Kidney (tissue), 14 donors: Measurements from ENCODE around the gene CDK14. TPM values are rescaled to one million over a fixed set of nuclear protein-coding genes. Genes with fewer than 3 reads are reported as not detected.

Source experiments
- DNase-seq, 5 donors: peaks; one replicate each; pipeline ENCODE4 v3.0.0-alpha.2; 2013 to 2020
- FAIRE-seq: peaks from 2 replicates; lab custom pipeline; 2012; peaks lifted over from hg19 to GRCh38; lab: Jason Lieb, UNC
- H3K27ac ChIP-seq, 2 donors: one replicate each; pipeline ENCODE4 v1.7.0; 2013; ENCODE audit warnings: low read depth in 2 of 2, low read length in 2 of 2, inconsistent platforms in 1 of 2
- H3K27me3 ChIP-seq: one replicate; pipeline ENCODE4 v1.7.1; 2013; ENCODE audit warnings: low read length, inconsistent platforms; ENCODE audit not compliant: control insufficient read depth, insufficient read depth
- H3K36me3 ChIP-seq, 3 donors: one replicate each; pipeline versions ENCODE4 v1.7.0 to v1.7.1; 2013; ENCODE audit warnings: low read length in 3 of 3, control low read depth in 1 of 3, inconsistent platforms in 1 of 3; ENCODE audit not compliant: insufficient read depth in 3 of 3, control insufficient read depth in 2 of 3
- H3K4me1 ChIP-seq, 3 donors: one replicate each; pipeline versions ENCODE4 v1.7.0 to v1.7.1; 2013; ENCODE audit warnings: low read length in 3 of 3, inconsistent platforms in 1 of 3, low read depth in 1 of 3; ENCODE audit not compliant: control insufficient read depth in 2 of 3, insufficient read depth in 2 of 3
- H3K4me3 ChIP-seq, 3 donors: one replicate each; pipeline versions ENCODE4 v1.7.0 to v1.8.1; 2013; ENCODE audit warnings: low read length in 3 of 3, control low read depth in 1 of 3, inconsistent platforms in 1 of 3
- H3K9ac ChIP-seq, 3 donors: one replicate each; pipeline versions ENCODE4 v1.7.0 to v1.7.1; 2013; ENCODE audit warnings: low read length in 3 of 3, control low read depth in 1 of 3, inconsistent platforms in 1 of 3
- H3K9me3 ChIP-seq, 3 donors: one replicate each; pipeline versions ENCODE4 v1.7.0 to v1.7.1; 2013; ENCODE audit warnings: low read length in 3 of 3, control low read depth in 1 of 3, inconsistent platforms in 1 of 3; ENCODE audit not compliant: control insufficient read depth in 2 of 3, insufficient read depth in 1 of 3
- CTCF ChIP-seq: IDR thresholded peaks from 3 replicates; pipeline ENCODE4 v1.5.1; 2012; ENCODE audit warnings: mild to moderate bottlenecking, moderate library complexity, borderline replicate concordance; ENCODE audit not compliant: insufficient read depth; ENCODE audit errors: extremely low read depth
- intact Hi-C: fragments of 100-400 bp; cut with DNase I; formaldehyde crosslinking; loops from one replicate; pipeline ENCODE4 v1.11.1; 2022
- polyA plus RNA-seq: library from polyadenylated mRNA; stranded (reverse); fragments of 350-450 nt; fragmentation: Illumina TruSeq; extraction: RNeasy Lipid Tissue Mini Kit (QIAGEN cat#74804); gene quantifications from one replicate; pipeline ENCODE4 v1.2.3, GENCODE V29; 2014; ENCODE audit warnings: low read depth, low replicate concordance; ENCODE audit not compliant: insufficient read depth
- total RNA-seq: library from RNA; stranded (reverse); fragmentation: NEBNext Ultra II Directional; extraction: Animal tissue kit (Norgen Biotek cat#: 25700); gene quantifications from one replicate; pipeline ENCODE4 v1.2.1, GENCODE V29; 2021
- donor health status: control.
- donor health status: control.
- donor health status: control.
- donor health status: control.
- donor health status: control.
- donor health status: DM: yes; HTN: yes; CAD: no.
- donor health status: Normal renal cell carcinoma (clear cell type).

CDK14 gene
- total and polyA plus RNA-seq, 2 donors from 2014 or later, result 11.9 to 33.9 TPM

GRCh38 chr7:90681336-90682022 is 85.4 kb downstream of the CDK14 start:
- DNase-seq, result no peak
- no peak for TF ChIP-seq CTCF
- FAIRE-seq, result no peak

GRCh38 chr7:90686146-90686545 is 90.0 kb downstream of the CDK14 start:
- no peak for DNase-seq
- intact Hi-C loops, result no loop called here
- Histone ChIP-seq H3K9me3 (no peaks in the 10 kb centered on the region), H3K4me1 (no peaks in the 10 kb centered on the region), H3K36me3 (no peaks in the 10 kb centered on the region), H3K27me3 (no peaks in the 10 kb centered on the region), H3K27ac (no peak overlapping the region), H3K4me3 (no peak overlapping the region), H3K9ac (no peak overlapping the region)
- FAIRE-seq, result no peak
- no peak for TF ChIP-seq CTCF

More at GRCh38 chr7:90681336-90682022, 85.4 kb downstream of the CDK14 start:
- H3K9ac ChIP-seq, result no peak overlapping the region
- H3K27ac ChIP-seq, result no peak overlapping the region
- H3K4me1 ChIP-seq, result no peaks in the 10 kb centered on the region
- intact Hi-C loops, result no loop called here
- no peaks in the 10 kb centered on the region for H3K36me3 ChIP-seq
- H3K4me3 ChIP-seq, result no peak overlapping the region
- no peaks in the 10 kb centered on the region for H3K9me3 ChIP-seq
- no peaks in the 10 kb centered on the region for H3K27me3 ChIP-seq

DNA sequence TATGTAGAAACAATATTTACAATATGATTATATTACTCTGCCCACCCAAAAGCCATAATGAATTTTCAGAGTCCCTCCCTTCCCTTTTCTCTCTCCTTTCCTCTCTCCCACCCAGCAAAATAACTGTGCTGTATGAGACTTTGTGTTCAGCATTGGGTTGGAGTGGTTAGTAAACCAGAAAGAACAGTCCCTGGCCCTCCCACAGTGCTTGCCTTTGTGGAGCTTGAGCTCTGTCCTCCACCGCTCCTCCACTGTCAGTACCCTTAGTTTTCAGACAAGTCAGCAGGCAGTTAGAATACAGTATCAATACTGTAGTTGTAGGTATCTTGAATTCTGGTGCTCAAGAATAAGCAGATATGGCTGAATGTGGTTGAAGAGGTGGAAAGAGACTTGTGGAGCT is 92.7 kb downstream of the CDK14 start:
- Histone ChIP-seq H3K27ac (no peak overlapping the region), H3K9me3 (no peaks in the 10 kb centered on the region), H3K9ac (no peak overlapping the region), H3K4me1 (no peaks in the 10 kb centered on the region), H3K27me3 (no peaks in the 10 kb centered on the region), H3K36me3 (no peaks in the 10 kb centered on the region), H3K4me3 (no peak overlapping the region)
- intact Hi-C loops, result no loop called here
- no peak for TF ChIP-seq CTCF
- DNase-seq (no peak), FAIRE-seq (no peak)
